ENCODE data around the gene SLC24A3.

- TF ChIP-seq CTCF (conservative IDR thresholded peaks at IDR 0.05) (no peak), EZH2 (IDR thresholded peaks at IDR 0.05; ENCODE audit: low read depth) (no peak)
Measured at GRCh38 chr20:19508449-19508848, 296.0 kb downstream of the SLC24A3 start.

All from PC-9 (cell line).